NOMO-1 (cell line): ENCODE results near the gene WNT7A.

ENCODE experiments used
- DNase-seq, 2 experiments: peaks; one replicate each; lab custom pipeline; 2025; ENCODE audit not compliant: unreplicated experiment in 2 of 2; lab: John Stamatoyannopoulos, UW

Gene WNT7A

DNA sequence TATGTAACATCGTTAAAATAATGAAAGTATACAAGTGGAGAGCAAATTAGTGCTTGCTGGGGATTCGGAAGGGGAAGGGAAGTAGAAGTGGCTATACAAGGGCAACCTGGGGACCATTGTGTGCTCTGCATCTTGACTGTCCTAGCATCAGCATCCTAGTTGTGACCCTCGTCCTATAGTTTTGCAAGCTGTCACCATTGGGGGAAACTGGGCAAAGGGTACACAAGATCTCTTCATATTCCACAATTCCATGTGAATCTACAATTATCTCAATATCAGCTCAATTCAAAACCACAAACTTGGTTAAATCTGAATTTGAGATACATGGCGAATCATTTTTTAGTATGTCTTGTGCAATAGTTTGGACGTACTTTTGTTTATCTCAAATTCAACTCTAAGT lies 30.9 kb downstream of the WNT7A start:
- DNase-seq: no peak

- no peak for DNase-seq
These were observed 32.9 kb downstream of the WNT7A start for GRCh38 chr3:13846716-13847570.

DNA sequence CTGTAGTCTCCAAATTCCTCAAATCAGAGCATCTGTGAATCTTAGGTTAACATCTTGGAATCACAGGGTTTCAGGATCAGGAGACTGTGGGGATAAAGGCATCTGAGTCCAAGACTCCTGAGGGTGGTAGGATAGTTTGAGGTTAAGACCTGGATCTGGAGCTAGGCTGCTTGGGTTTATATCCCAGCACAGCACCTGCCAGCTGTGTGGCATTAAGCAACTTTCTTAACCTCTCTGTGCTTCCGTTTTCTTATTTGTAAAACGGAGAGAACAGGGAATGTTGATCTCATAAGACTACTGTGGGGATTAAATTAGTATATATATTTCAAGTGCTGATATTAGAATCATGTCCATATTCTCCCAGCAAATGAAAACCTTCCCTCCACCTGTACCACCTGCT lies 33.6 kb downstream of the WNT7A start:
- DNase-seq: no peak

DNA sequence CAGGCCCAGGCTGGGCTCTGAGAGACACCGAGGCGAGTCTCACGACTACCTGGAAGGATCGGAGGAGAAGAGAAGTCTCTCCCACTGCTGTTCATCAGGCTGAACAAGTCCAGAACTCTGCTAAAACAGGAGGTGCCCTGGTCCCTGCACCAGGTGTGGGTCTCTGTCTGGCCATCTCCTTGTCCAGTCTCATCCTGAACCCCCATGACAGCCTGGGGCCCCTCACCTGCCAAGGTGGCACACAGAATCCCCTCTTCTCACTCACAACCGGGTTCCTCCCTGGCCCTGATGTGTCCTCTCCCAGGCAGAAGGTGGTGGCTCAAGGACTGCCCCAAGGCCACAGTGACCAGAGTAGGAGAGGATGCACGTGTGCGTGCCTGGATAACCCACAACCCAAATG lies 34.1 kb downstream of the WNT7A start:
- DNase-seq: no peak

DNA sequence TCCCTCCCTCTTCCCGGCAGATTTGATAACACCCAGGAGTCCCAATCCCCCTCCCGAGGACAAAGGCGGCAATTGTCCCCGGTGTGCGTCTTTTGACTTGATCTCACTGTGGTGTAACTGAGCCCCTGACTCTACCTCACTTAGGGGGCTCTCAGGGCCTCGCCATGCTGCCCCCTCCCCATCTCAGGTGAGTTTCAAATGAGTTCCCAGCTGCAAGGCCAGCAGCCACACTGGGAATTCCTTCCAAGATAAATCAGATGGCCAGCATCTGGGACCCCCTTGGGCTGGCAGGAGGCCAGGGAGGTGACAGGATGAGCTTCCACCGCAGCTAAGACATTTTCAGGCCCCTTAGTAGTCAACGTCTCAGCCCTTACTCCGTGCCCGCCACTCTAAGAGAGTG lies 35.0 kb downstream of the WNT7A start:
- no peak for DNase-seq

GRCh38 chr3:13844286-13844685 lies 35.6 kb downstream of the WNT7A start:
- no peak for DNase-seq

- no peak for DNase-seq
These were observed 36.5 kb downstream of the WNT7A start for GRCh38 chr3:13843351-13843750.

DNA sequence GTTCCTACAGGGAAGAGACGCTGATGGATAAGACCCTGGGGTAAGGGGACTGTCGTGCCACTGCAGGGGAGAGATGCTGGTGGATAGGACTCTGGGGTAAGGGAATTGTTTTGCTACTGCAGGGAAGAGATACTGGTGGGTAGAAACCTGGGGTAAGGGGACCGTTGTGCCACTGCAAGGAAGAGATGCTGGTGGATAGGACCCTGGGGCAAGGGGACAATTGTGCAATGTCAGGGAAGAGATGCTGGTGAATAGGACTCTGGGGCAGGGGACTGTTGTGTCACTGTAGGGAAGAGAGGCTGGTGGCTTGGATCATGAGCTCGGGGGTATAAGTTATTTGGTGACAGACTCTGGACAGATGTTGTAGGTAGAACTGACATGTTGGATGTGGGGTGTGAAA lies 37.6 kb downstream of the WNT7A start:
- DNase-seq: no peak

GRCh38 chr3:13841826-13842225 lies 38.0 kb downstream of the WNT7A start:
- no peak for DNase-seq

GRCh38 chr3:13841141-13841540 lies 38.7 kb downstream of the WNT7A start:
- no peak for DNase-seq

DNA sequence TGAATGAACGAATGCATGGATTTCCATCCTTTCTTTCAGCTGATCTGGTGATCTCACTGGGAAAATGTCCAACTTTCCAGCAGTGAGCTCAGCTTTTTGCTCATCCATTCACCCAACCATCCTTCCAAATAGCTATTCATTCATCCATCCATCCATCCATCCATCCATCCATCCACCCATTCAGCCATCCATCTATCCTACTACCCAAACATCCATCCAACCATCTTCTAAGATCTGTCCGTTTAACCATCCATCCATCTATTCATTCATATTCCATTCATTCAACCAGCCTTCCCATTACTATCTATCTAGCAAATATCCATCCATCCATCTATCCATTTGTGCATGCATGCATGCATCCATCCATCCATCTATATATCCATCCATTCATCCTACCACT lies 39.4 kb downstream of the WNT7A start:
- no peak for DNase-seq

DNA sequence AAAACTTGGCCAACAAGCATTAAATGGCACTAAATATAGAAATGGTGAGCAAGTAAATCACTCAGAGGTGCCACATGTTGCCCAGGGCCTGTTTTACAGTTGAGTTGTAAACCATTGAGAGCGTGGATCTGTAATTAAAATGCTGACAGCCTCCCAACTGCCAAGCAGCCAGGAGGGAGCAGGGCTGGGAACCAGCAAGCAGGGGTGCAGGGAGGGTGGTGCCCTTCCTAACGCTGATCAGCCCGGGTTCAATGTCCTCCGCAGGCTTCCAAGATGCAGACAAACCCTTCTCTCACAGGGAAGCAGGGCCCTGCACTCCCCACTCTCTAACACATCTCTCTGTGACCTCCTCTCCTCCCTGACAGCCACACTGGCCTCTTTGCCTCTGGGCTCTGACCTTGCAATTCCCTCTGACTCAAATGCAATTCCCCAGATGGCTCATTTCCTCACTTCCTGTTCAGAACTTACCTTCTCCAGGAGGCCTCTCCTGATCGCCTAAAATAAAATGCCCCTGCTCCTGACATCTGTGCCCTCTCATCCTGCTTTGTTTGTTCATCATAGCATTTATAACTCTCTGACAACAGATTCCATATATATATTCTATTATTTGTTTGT lies 40.0 kb downstream of the WNT7A start:
- no peak for DNase-seq

DNA sequence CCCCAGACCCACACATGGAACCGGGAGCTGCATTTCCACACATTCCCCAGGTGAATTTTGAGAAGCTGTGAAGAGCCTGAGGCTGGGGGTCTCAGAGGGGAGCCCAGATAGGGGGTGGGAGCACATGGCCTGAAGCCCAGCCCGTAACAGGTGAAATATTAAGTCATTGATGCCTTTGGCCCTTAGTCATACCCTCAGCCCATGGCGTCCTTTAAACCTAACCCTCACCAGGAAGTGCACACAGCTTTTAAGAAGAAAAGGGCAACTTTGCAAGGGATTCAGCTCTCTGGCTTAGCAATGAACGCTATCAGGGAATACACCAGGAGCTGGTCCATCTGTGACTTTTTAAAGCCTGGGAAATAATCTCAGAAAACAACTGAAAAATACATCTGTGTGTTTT lies 40.6 kb downstream of the WNT7A start:
- no peak for DNase-seq

- DNase-seq: no peak
These were observed 41.5 kb downstream of the WNT7A start for GRCh38 chr3:13838421-13838820.

- DNase-seq: no peak
These were observed 42.1 kb downstream of the WNT7A start for GRCh38 chr3:13837751-13838150.

- DNase-seq: no peak
These were observed 42.9 kb downstream of the WNT7A start for GRCh38 chr3:13836658-13837587.

DNA sequence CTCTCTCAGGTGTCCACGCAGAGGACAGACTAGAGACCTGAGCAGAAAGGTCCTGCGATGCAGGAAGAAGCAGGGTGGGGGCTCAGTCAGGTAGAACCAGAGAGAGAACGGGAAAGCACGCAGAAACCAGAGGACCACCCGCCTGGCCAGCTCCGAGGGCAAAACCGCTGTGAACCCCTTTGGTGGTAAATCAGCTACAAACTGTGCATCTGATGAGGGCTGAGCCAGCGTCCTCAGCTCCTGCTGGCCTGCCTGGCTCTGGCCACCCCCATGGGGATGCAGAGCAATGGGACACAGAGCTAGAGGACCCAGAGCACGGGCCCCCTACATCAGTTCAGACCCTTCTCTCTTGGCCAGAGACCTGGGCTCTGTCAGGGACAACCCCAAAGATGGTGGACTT lies 44.6 kb downstream of the WNT7A start:
- DNase-seq: no peak

GRCh38 chr3:13834258-13835035 lies 45.4 kb downstream of the WNT7A start:
- no peak for DNase-seq

DNA sequence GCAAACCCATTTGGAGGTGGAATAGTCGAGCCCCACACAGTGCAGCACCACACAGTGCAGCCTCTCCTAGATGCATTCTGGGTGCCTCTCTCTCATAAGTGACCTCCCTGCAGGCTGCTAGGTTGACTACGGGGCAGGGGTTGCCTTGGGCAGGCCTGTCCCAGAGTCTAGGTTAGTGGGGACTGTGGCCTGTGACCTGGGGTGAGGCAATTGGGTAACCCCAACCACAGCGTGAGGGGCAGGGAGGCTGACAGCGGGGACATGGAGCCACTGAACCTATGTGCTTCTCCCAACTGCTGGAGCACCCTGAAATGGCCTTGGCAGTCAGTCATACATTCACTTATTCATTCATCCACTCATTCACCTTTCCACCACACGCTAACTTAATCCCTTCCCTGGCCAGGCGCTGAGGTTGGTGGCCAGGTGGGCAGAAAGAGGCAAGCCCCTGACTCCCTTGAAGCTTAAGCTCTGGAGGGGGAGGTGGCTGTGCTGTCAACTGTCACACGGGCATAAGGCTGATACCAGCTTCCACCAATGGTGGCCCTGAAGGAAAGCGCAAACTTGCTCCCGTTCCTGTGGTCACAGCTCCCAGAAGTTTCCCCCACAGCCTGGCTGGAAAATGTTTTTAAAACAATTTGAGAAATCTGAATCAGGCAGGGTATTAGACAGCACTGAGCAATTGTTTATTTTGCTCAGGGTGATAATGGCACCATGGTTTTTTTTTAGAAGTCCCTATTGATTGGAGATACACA lies 46.2 kb downstream of the WNT7A start:
- DNase-seq: no peak

- no peak for DNase-seq
These were observed 47.7 kb downstream of the WNT7A start for GRCh38 chr3:13832130-13832529.
